GM12891 (cell line): ENCODE measurements around the gene SLC2A4RG.

ENCODE experiments used
- DNase-seq: peaks from one replicate; pipeline ENCODE4 v3.0.0; 2011; ENCODE audit warnings: low spot score; ENCODE audit not compliant: insufficient read length
- FAIRE-seq: peaks from 2 replicates; lab custom pipeline; 2011; peaks lifted over from hg19 to GRCh38; lab: Jason Lieb, UNC
- PAX5 ChIP-seq: IDR thresholded peaks from 2 replicates; pipeline ENCODE4 v1.6.1; 2011; ENCODE audit warnings: low read length, moderate library complexity, mild to moderate bottlenecking; ENCODE audit not compliant: insufficient read depth, severe bottlenecking
- POLR2A ChIP-seq: IDR thresholded peaks from 2 replicates; pipeline ENCODE4 v1.6.1; 2011; ENCODE audit warnings: low read depth, low read length, control low read depth
- POLR2AphosphoS5 ChIP-seq: IDR thresholded peaks from 2 replicates; pipeline ENCODE4 v1.6.1; 2011; ENCODE audit warnings: low read depth, low read length, control low read depth
- POU2F2 ChIP-seq: IDR thresholded peaks from 2 replicates; pipeline ENCODE4 v1.6.1; 2011; ENCODE audit warnings: low read depth, mild to moderate bottlenecking, control low read depth, low read length, moderate library complexity
- SPI1 ChIP-seq: IDR thresholded peaks from 2 replicates; pipeline ENCODE4 v1.6.1; 2011; ENCODE audit warnings: low read depth, low read length, control low read depth
- TAF1 ChIP-seq: IDR thresholded peaks from 2 replicates; pipeline ENCODE4 v1.6.1; 2011; ENCODE audit warnings: low read depth, low read length, control low read depth

The SLC2A4RG gene

DNA sequence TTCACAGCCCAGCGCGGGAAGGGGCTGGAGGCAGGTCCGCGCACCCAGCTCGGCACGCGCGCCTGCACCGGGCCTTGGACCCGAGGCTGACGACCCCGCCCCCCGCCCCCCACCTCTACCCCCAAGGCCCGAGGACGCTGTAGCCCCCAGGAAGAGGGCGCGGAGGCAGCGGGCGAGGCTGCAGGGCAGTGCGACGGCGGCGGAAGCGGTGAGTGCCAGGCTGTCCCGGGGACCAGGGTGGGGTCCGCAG, 2.0 kb upstream of the SLC2A4RG start:
- DNase-seq, result no peak
- TF ChIP-seq POU2F2 (no peak), TAF1 (no peak), SPI1 (no peak), PAX5 (no peak), POLR2A (no peak), POLR2AphosphoS5 (no peak)
- FAIRE-seq, result no peak

DNA sequence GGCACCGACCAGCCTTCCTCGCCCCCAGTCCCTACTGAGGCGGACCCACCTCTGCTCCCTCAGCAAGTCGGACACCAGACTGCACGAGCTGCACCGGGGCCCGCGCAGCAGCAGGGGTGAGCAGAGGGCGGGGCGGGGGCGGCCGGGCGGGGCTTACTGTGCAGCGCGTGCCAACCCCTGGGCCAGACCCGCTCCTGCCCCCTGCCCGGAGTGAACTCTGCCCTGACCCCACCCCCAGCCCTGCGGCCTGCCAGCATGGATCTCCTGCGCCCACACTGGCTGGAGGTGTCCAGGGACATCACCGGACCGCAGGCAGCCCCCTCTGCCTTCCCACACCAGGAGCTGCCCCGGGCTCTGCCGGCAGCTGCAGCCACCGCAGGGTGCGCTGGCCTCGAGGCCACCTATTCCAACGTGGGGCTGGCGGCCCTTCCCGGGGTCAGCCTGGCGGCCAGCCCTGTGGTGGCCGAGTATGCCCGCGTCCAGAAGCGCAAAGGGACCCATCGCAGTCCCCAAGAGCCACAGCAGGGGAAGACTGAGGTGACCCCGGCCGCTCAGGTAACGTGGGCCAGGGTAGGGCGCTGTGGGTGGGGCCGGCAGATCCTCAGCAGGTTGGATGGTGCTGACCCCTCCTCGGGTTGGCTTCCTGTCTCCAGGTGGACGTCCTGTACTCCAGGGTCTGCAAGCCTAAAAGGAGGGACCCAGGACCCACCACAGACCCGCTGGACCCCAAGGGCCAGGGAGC, 1.5 kb upstream of the SLC2A4RG start:
- FAIRE-seq, result peak; percentile 78
- DNase-seq, result no peak
- TF ChIP-seq POU2F2, result no peak
- no peak for TF ChIP-seq POLR2AphosphoS5
- TF ChIP-seq POLR2A, result no peak
- TF ChIP-seq PAX5, result no peak
- no peak for TF ChIP-seq SPI1
- no peak for TF ChIP-seq TAF1

DNA sequence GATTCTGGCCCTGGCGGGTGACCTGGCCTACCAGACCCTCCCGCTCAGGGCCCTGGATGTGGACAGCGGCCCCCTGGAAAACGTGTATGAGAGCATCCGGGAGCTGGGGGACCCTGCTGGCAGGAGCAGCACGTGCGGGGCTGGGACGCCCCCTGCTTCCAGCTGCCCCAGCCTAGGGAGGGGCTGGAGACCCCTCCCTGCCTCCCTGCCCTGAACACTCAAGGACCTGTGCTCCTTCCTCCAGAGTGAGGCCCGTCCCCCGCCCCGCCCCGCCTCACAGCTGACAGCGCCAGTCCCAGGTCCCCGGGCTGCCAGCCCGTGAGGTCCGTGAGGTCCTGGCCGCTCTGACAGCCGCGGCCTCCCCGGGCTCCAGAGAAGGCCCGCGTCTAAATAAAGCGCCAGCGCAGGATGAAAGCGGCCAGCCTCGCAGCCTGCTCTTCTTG, 868 bp upstream of the SLC2A4RG start:
- TF ChIP-seq SPI1, result no peak
- TF ChIP-seq TAF1, result no peak
- TF ChIP-seq PAX5, result no peak
- TF ChIP-seq POLR2A, result no peak
- no peak for TF ChIP-seq POU2F2
- no peak for TF ChIP-seq POLR2AphosphoS5
- DNase-seq, result no peak
- FAIRE-seq, result no peak

DNA sequence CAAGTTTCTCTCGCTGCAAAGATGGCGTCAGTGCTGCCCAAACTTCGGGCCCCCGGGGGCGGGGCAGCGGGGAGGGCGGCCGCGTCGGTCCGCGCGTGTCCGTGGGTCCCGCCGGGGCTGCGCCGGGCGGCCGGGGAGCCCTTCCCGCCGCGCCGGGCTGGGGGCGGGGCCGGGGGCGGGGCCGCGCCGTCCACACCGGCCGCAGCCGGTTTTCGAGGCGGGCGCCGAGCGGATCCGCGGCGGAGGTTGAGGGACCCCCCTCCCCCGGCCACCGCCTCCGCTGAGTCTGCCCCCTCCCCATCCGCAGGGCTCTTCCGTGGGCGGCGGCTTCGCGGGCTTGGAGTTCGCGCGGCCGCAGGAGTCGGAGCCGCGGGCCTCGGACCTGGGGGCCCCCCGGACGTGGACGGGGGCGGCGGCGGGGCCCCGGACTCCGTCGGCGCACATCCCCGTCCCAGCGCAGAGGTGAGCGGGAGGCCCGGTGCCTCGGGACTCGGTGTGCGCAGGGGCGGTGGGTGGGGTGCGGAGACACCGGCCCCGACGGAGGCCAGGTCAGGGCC, 572 bp downstream of the SLC2A4RG start:
- no peak for DNase-seq
- TF ChIP-seq SPI1 (no peak), POLR2AphosphoS5 (no peak), POLR2A (no peak), TAF1 (no peak), PAX5 (no peak), POU2F2 (no peak)
- FAIRE-seq, result peak; percentile 57

DNA sequence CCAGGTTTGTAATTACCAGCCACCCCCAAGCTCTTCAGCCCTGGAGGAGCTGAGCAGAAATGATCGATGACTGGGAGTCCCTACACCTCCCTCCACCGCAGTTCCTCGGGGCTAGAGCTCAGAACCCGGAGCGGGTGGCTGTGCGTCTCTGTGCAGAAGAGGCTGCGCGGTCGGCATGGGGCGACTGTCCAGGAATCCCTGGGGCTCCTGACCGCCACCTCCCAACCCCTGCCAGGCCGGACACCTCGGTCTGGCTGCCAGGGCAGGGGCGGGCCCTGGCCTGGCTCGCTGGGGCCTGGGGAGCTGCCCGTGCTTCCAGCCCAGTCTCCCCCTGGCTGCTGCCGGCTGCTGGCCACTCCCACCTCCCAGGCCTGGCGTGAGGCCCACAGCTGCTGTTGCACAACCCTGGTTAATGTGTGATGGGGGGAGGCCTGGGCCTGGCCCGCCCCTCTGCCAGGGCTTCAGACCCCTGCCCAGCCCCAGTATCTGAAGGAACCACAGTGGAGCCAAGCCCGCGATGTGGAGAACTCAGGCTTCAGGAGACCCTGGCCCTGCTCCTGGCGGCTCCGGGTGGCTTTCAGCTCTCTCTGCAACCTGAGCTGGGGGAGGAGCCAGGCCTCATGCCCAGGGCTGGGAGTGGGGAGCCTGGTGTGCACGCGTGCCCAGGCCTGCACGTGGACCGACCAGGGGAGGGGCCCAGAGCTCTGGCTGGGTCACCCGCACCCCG, 1.2 kb downstream of the SLC2A4RG start:
- FAIRE-seq, result peak; percentile 38
- no peak for DNase-seq

DNA sequence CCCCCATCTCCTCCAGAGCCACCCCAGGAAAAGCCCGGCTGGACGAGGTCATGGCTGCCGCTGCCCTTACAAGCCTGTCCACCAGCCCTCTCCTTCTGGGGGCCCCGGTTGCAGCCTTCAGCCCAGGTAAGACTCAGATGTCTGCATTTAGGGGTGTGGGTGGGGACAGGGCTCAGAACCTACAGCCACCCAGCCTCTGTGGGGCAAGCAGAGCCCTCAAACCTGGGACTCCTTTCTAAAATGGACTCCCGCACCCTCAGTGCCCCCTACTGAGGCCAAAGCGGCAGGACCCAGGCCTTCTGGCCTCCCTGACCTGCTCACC, 1.7 kb downstream of the SLC2A4RG start:
- DNase-seq (no peak), FAIRE-seq (no peak)
- TF ChIP-seq POU2F2 (no peak), TAF1 (no peak), PAX5 (no peak), SPI1 (no peak), POLR2AphosphoS5 (no peak), POLR2A (no peak)

More for the DNA sequence above, 1.2 kb downstream of the SLC2A4RG start:
- TF ChIP-seq POLR2A, result no peak
- no peak for TF ChIP-seq POU2F2

DNA sequence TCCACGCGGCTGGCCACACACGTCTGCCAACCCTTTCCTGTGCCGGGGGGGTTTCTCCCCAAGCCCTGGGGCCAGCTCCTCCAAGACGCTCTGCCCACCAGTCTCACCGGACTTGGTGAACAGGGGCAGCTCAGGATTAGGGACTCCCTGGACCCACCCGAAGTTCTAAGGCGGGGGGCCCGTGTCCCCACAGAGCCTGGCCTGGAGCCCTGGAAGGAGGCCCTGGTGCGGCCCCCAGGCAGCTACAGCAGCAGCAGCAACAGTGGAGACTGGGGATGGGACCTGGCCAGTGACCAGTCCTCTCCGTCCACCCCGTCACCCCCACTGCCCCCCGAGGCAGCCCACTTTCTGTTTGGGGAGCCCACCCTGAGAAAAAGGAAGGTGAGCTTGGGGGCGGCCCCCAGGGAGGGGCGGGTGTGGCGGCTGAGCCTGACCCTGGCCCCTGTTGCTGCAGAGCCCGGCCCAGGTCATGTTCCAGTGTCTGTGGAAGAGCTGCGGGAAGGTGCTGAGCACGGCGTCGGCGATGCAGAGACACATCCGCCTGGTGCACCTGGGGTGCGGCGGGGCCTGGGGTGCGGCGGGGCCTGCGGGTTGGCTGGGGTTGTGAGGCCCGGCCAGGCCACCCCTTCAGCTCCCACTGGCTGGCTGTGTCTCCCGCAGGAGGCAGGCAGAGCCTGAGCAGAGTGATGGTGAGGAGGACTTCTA, 2.3 kb downstream of the SLC2A4RG start:
- TF ChIP-seq POLR2A (no peak), TAF1 (no peak), SPI1 (no peak), PAX5 (no peak), POLR2AphosphoS5 (no peak), POU2F2 (no peak)
- DNase-seq, result no peak
- FAIRE-seq, result no peak

DNA sequence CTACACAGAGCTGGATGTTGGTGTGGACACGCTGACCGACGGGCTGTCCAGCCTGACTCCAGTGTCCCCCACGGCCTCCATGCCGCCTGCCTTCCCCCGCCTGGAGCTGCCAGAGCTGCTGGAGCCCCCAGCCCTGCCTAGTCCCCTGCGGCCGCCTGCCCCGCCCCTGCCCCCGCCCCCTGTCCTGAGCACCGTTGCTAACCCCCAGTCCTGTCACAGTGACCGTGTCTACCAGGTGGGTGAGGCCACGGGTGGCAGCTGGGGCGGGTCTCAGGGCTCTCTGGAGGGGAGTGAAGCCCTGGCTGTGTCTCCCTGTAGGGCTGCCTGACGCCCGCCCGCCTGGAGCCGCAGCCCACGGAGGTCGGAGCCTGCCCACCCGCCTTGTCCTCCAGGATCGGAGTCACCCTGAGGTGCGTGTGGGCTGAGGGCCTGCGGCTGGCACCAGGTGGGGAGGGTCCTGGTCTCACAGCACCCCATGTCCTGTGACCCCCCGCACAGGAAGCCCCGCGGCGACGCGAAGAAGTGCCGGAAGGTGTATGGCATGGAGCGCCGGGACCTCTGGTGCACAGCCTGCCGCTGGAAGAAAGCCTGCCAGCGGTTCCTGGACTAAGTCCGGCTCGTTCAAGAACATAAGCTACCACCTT, 2.9 kb downstream of the SLC2A4RG start:
- no peak for TF ChIP-seq POU2F2
- TF ChIP-seq SPI1, result no peak
- TF ChIP-seq POLR2AphosphoS5, result no peak
- TF ChIP-seq PAX5, result no peak
- no peak for TF ChIP-seq TAF1
- no peak for TF ChIP-seq POLR2A
- no peak for FAIRE-seq
- DNase-seq, result no peak
